HG02852 (cell line): ENCODE data around the gene IRF2.

Experiments
- ATAC-seq: cut with Tn5 transposase; IDR thresholded peaks from one replicate; pipeline ENCODE4 v1.9.1; 2021; ENCODE audit warnings: mild to moderate bottlenecking, moderate library complexity; ENCODE audit not compliant: unreplicated experiment

IRF2 gene

GRCh38 chr4:184433258-184433892 lies 41.0 kb downstream of the IRF2 start:
- no peak for ATAC-seq

- no peak for ATAC-seq
These were observed 42.0 kb downstream of the IRF2 start for GRCh38 chr4:184432127-184432922.

- ATAC-seq = no peak
These were observed 44.2 kb downstream of the IRF2 start for GRCh38 chr4:184430163-184430562.

- ATAC-seq = no peak
These were observed 45.6 kb downstream of the IRF2 start for GRCh38 chr4:184428787-184429186.

GRCh38 chr4:184427687-184428086 lies 46.7 kb downstream of the IRF2 start:
- ATAC-seq = no peak

GRCh38 chr4:184427093-184427492 lies 47.3 kb downstream of the IRF2 start:
- no peak for ATAC-seq

- no peak for ATAC-seq
These were observed 49.2 kb downstream of the IRF2 start for GRCh38 chr4:184424993-184425758.

- ATAC-seq = no peak
These were observed 50.1 kb downstream of the IRF2 start for GRCh38 chr4:184424279-184424678.

GRCh38 chr4:184423003-184423686 lies 51.2 kb downstream of the IRF2 start:
- ATAC-seq = no peak

GRCh38 chr4:184422378-184422777 lies 52.0 kb downstream of the IRF2 start:
- no peak for ATAC-seq

GRCh38 chr4:184421533-184422155 lies 52.7 kb downstream of the IRF2 start:
- ATAC-seq = no peak

- peak; percentile 59 for ATAC-seq
These were observed 53.4 kb downstream of the IRF2 start for GRCh38 chr4:184420881-184421416.

- ATAC-seq = no peak
These were observed 53.9 kb downstream of the IRF2 start for GRCh38 chr4:184420402-184420801.

- ATAC-seq = no peak
These were observed 54.4 kb downstream of the IRF2 start for GRCh38 chr4:184419976-184420375.

- ATAC-seq = peak; percentile 48
These were observed 56.4 kb downstream of the IRF2 start for GRCh38 chr4:184417802-184418511.

- ATAC-seq = peak; percentile 37
These were observed 57.2 kb downstream of the IRF2 start for GRCh38 chr4:184416913-184417734.

GRCh38 chr4:184415071-184415470 lies 59.3 kb downstream of the IRF2 start:
- no peak for ATAC-seq

- no peak for ATAC-seq
These were observed 60.9 kb downstream of the IRF2 start for GRCh38 chr4:184413261-184414046.
